A549 (cell line): ENCODE results near the gene DSTYK. TPM values are rescaled to one million over a fixed set of nuclear protein-coding genes. Genes with fewer than 3 reads are reported as not detected.

Experiments used
- ATAC-seq, 2 experiments: fragments of 200-7000 bp in 1 of 2; fragments of >200 bp in 1 of 2; cut with Nextera tagmentation in 1 of 2; cut with Tn5 transposase in 1 of 2; 3 replicates each; pipeline versions ENCODE4 v1.8.0 to v1.9.1; 2018 to 2020; ENCODE audit warnings: mild to moderate bottlenecking in 1 of 2, moderate library complexity in 1 of 2
- CTCF ChIA-PET: fragments of 300-600 bp; sonication (Branson Sonifier 250); formaldehyde crosslinking; extraction: SDS; loops from one replicate; lab custom pipeline; 2021; ENCODE audit warnings: antibody characterized with exemption, inconsistent platforms; lab: Yijun Ruan, JAX
- POLR2A ChIA-PET: fragments of 350-600 bp; formaldehyde crosslinking; extraction: SDS; loops from one replicate; lab custom pipeline; 2021; ENCODE audit warnings: antibody characterized with exemption, inconsistent platforms; lab: Yijun Ruan, JAX
- DNase-seq, 2 experiments: peaks; one replicate each; pipeline versions ENCODE4 v3.0.0 to v3.0.0-alpha.2; 2011 to 2016; ENCODE audit warnings: low read depth in 1 of 2, low spot score in 1 of 2
- FAIRE-seq: peaks from 2 replicates; lab custom pipeline; 2011; peaks lifted over from hg19 to GRCh38; lab: Jason Lieb, UNC
- H3K27ac ChIP-seq, 2 experiments: fragments of >200 bp; sonication (Bioruptor Twin); formaldehyde crosslinking; 3 replicates each; pipeline ENCODE4 v1.5.1; 2016 to 2017
- H3K4me1 ChIP-seq: fragments of >200 bp; sonication (Bioruptor Twin); formaldehyde crosslinking; 3 replicates; pipeline ENCODE4 v1.6.1; 2016
- H3K4me2 ChIP-seq: fragments of >200 bp; sonication (Bioruptor Twin); formaldehyde crosslinking; 3 replicates; pipeline ENCODE4 v1.6.1; 2016
- H3K4me3 ChIP-seq: fragments of >200 bp; sonication (Bioruptor Twin); formaldehyde crosslinking; 3 replicates; pipeline ENCODE4 v1.5.1; 2016
- H3K9me3 ChIP-seq: fragments of >200 bp; sonication (Bioruptor Twin); formaldehyde crosslinking; 3 replicates; pipeline ENCODE4 v1.6.1; 2016
- BCL3 ChIP-seq: fragments of >200 bp; sonication (Bioruptor Twin); formaldehyde crosslinking; IDR thresholded peaks from 3 replicates; pipeline ENCODE4 v1.6.1; 2016
- ESRRA ChIP-seq: fragments of 150-350 bp; IDR thresholded peaks from 2 replicates; pipeline ENCODE4 v1.6.1; 2014; ENCODE audit warnings: mild to moderate bottlenecking, low read length, borderline replicate concordance
- FOSB ChIP-seq: fragments of 250-450 bp; sonication (Bioruptor Pico); IDR thresholded peaks from 2 replicates; pipeline ENCODE4 v1.5.0; 2020; ENCODE audit warnings: mild to moderate bottlenecking, moderate library complexity
- FOSL2 ChIP-seq, 2 experiments: fragments of 450-650 bp in 1 of 2; fragments of >200 bp in 1 of 2; sonication (Bioruptor Twin) in 1 of 2; formaldehyde crosslinking; IDR thresholded peaks; 2 replicates each; pipeline versions ENCODE4 v1.5.0 to v1.6.1; 2016 to 2020; ENCODE audit warnings: mild to moderate bottlenecking in 1 of 2, moderate library complexity in 1 of 2
- HDAC2 ChIP-seq: fragments of 200-600 bp; sonication (generic); IDR thresholded peaks from 2 replicates; pipeline ENCODE4 v1.6.1; 2016
- HMGXB4 ChIP-seq: fragments of 250-450 bp; sonication (Bioruptor Pico); IDR thresholded peaks from 2 replicates; pipeline ENCODE4 v1.5.0; 2021; ENCODE audit warnings: mild to moderate bottlenecking, moderate library complexity, borderline replicate concordance
- HOXA7 ChIP-seq: fragments of 250-450 bp; sonication (Bioruptor Pico); IDR thresholded peaks from 2 replicates; pipeline ENCODE4 v1.5.0; 2020; ENCODE audit warnings: mild to moderate bottlenecking, moderate library complexity
- JUN ChIP-seq, 2 experiments: fragments of >200 bp; sonication (Bioruptor Twin); formaldehyde crosslinking; IDR thresholded peaks; 2 replicates in 1 of 2; 3 replicates in 1 of 2; pipeline ENCODE4 v1.6.1; 2016 to 2017
- KDM1A ChIP-seq: fragments of 200-600 bp; sonication (generic); IDR thresholded peaks from 2 replicates; pipeline ENCODE4 v1.6.1; 2016; ENCODE audit warnings: low read depth, mild to moderate bottlenecking
- KDM5A ChIP-seq: fragments of 200-600 bp; sonication (generic); IDR thresholded peaks from 2 replicates; pipeline ENCODE4 v1.6.1; 2016; ENCODE audit warnings: antibody characterized with exemption, mild to moderate bottlenecking
- MYC ChIP-seq: IDR thresholded peaks from 2 replicates; pipeline ENCODE4 v1.6.1; 2012; ENCODE audit warnings: mild to moderate bottlenecking, inconsistent platforms, low read length, improper control_type of control experiment, borderline replicate concordance
- NR3C1 ChIP-seq: fragments of >200 bp; sonication (Bioruptor Twin); formaldehyde crosslinking; IDR thresholded peaks from 3 replicates; pipeline ENCODE4 v1.6.1; 2017
- POLR2A ChIP-seq: IDR thresholded peaks from 2 replicates; pipeline ENCODE4 v1.6.1; 2012; ENCODE audit warnings: mild to moderate bottlenecking, low read length
- POLR2AphosphoS2 ChIP-seq: conservative IDR thresholded peaks from 2 replicates; pipeline ENCODE4 v1.6.1; 2012; ENCODE audit warnings: low read length, improper control_type of control experiment, inconsistent platforms
- SREBF2 ChIP-seq: fragments of 450-650 bp; IDR thresholded peaks from 2 replicates; pipeline ENCODE4 v1.6.1; 2014; ENCODE audit warnings: mild to moderate bottlenecking, moderate library complexity
- TP53 ChIP-seq: fragments of 250-450 bp; sonication (Bioruptor Pico); IDR thresholded peaks from 2 replicates; pipeline ENCODE4 v1.5.0; 2021; ENCODE audit warnings: mild to moderate bottlenecking, moderate library complexity
- ZSCAN20 ChIP-seq: fragments of 250-450 bp; sonication (Bioruptor Pico); IDR thresholded peaks from 2 replicates; pipeline ENCODE4 v1.8.0; 2022; ENCODE audit warnings: mild to moderate bottlenecking, moderate library complexity
- whole genome bisulfite sequencing: methylation state at CpG from one replicate; pipeline ENCODE4 v1.1.6; 2017; ENCODE audit errors: missing lambda C conversion rate; 5-methylcytosine and 5-hydroxymethylcytosine counted together
- polyA plus RNA-seq, 4 experiments: library from polyadenylated mRNA; depleted of rRNA in 3 of 4; stranded (reverse); fragments of >200 nt; fragmentation: RNase III in 1 of 4; extraction: RNeasy Plus Mini Kit Qiagen cat#74134 plus additional on column Dnase treatment in 1 of 4; gene quantifications; 2 replicates in 3 of 4; 3 replicates in 1 of 4; pipeline ENCODE4 v1.2.3, GENCODE V29; 2011 to 2017
- TF ChIP-seq, protein P1 (sequence below): fragments of 450-650 bp; IDR thresholded peaks from 2 replicates; pipeline ENCODE4 v1.6.1; 2014; ENCODE audit warnings: antibody characterized with exemption
- TF ChIP-seq, protein P2 (sequence below): fragments of 200-600 bp; sonication (generic); IDR thresholded peaks from 2 replicates; pipeline ENCODE4 v1.6.1; 2016; ENCODE audit warnings: antibody characterized with exemption, mild to moderate bottlenecking, moderate library complexity

The DSTYK gene
- polyA plus RNA-seq, 2 of the 4 experiments (the other 2 are of a cell fraction) = 8.6 to 9.0 TPM

DNA sequence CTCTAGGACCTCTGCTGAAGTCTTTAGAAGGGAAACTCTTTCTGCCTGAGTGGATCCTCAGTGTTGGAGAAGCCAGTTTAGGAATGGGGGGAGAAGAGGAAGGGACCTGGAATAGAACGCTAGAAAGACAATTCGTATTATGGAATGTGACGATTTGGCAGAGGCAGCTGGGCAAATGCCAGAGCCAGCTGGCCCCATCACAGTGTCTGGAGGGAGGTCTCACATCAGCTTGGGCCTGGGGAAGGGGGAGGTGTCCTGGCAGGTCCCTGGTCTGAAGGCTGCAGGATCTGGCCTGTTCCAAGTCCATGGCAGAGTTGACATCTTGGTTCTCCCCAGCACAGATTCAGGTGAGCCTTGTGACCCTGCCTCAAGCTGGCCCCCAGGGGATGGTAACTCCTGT, 27.6 kb upstream of the DSTYK start:
- no peak for DNase-seq
- Histone ChIP-seq H3K4me2 (no peak overlapping the region), H3K9me3 (no peaks in the 10 kb centered on the region), H3K4me3 (no peak overlapping the region), H3K4me1 (no peaks in the 10 kb centered on the region), H3K27ac (no peak overlapping the region)
- FAIRE-seq = no peak
- ATAC-seq = no peak
- whole genome bisulfite sequencing = 84% methylated on average over 3 of the region's 3 CpGs
- TF ChIP-seq POLR2A = no peak
- no peak for TF ChIP-seq FOSL2 (IDR thresholded peaks at IDR 0.05)
- TF ChIP-seq FOSL2 (CRISPR knock-in tag; IDR thresholded peaks at IDR 0.05) = no peak
- no peak for TF ChIP-seq KDM1A
- TF ChIP-seq HDAC2 = no peak
- TF ChIP-seq, protein P1, sequence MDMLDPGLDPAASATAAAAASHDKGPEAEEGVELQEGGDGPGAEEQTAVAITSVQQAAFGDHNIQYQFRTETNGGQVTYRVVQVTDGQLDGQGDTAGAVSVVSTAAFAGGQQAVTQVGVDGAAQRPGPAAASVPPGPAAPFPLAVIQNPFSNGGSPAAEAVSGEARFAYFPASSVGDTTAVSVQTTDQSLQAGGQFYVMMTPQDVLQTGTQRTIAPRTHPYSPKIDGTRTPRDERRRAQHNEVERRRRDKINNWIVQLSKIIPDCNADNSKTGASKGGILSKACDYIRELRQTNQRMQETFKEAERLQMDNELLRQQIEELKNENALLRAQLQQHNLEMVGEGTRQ = no peak
- no peak for TF ChIP-seq TP53 (CRISPR knock-in tag)
- no peak for TF ChIP-seq BCL3
- no peak for TF ChIP-seq NR3C1
- TF ChIP-seq SREBF2 = no peak
- no peak for TF ChIP-seq ZSCAN20
- no peak for TF ChIP-seq POLR2AphosphoS2
- TF ChIP-seq HOXA7 (CRISPR knock-in tag) = no peak
- TF ChIP-seq, protein P2, sequence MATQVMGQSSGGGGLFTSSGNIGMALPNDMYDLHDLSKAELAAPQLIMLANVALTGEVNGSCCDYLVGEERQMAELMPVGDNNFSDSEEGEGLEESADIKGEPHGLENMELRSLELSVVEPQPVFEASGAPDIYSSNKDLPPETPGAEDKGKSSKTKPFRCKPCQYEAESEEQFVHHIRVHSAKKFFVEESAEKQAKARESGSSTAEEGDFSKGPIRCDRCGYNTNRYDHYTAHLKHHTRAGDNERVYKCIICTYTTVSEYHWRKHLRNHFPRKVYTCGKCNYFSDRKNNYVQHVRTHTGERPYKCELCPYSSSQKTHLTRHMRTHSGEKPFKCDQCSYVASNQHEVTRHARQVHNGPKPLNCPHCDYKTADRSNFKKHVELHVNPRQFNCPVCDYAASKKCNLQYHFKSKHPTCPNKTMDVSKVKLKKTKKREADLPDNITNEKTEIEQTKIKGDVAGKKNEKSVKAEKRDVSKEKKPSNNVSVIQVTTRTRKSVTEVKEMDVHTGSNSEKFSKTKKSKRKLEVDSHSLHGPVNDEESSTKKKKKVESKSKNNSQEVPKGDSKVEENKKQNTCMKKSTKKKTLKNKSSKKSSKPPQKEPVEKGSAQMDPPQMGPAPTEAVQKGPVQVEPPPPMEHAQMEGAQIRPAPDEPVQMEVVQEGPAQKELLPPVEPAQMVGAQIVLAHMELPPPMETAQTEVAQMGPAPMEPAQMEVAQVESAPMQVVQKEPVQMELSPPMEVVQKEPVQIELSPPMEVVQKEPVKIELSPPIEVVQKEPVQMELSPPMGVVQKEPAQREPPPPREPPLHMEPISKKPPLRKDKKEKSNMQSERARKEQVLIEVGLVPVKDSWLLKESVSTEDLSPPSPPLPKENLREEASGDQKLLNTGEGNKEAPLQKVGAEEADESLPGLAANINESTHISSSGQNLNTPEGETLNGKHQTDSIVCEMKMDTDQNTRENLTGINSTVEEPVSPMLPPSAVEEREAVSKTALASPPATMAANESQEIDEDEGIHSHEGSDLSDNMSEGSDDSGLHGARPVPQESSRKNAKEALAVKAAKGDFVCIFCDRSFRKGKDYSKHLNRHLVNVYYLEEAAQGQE = no peak
- no peak for TF ChIP-seq MYC
- POLR2A ChIA-PET = interaction anchor here (0.6 kb wide), 1 partner anchor 163 kb away, joined by 3 read pairs; no protein-coding TSS in a partner anchor
- CTCF ChIA-PET = interaction anchor here (0.9 to 53.3 kb wide), 7 partner anchors 10 to 250 kb away, joined by 4 to 1139 read pairs (median 9); partner anchors contain the start of gene TMCC2

- POLR2A ChIA-PET = no interaction called here
- no peak for DNase-seq
- FAIRE-seq = no peak
Observed at GRCh38 chr1:205237526-205238484, 26.3 kb upstream of the DSTYK start.

More at GRCh38 chr1:205237526-205238484, 26.3 kb upstream of the DSTYK start:
- no peak for ATAC-seq
- H3K4me1 ChIP-seq = no peaks in the 10 kb centered on the region
- no peak overlapping the region for H3K4me3 ChIP-seq
- CTCF ChIA-PET = interaction anchor here (0.7 to 53.3 kb wide), 7 partner anchors 9 to 249 kb away, joined by 3 to 1139 read pairs (median 9); partner anchors contain the start of gene TMCC2
- H3K27ac ChIP-seq = no peak overlapping the region
- H3K9me3 ChIP-seq = no peaks in the 10 kb centered on the region
- H3K4me2 ChIP-seq = no peak overlapping the region
- 80% methylated on average over 12 of the region's 12 CpGs for WGBS
- TF ChIP-seq HMGXB4 (CRISPR knock-in tag) (no peak), JUN (IDR thresholded peaks at IDR 0.05) (no peak), ESRRA (no peak), KDM5A (no peak), POLR2A (no peak), FOSB (no peak), SREBF2 (no peak)
